VCaP (cell line): ENCODE data around the gene MEIOB.
"Not testable (repeated sequence)": the region's sequence is repeated elsewhere in the genome, so short reads cannot be mapped to it uniquely, and the experiment has no call there.

Experiments used
- H3K27ac ChIP-seq: fragments of 450-650 bp; 2 replicates; pipeline ENCODE4 v1.5.1; 2017
- CTCF ChIP-seq: fragments of 450-650 bp; conservative IDR thresholded peaks from 2 replicates; pipeline ENCODE4 v1.5.1; 2017; ENCODE audit warnings: mild to moderate bottlenecking, moderate library complexity

MEIOB gene

DNA sequence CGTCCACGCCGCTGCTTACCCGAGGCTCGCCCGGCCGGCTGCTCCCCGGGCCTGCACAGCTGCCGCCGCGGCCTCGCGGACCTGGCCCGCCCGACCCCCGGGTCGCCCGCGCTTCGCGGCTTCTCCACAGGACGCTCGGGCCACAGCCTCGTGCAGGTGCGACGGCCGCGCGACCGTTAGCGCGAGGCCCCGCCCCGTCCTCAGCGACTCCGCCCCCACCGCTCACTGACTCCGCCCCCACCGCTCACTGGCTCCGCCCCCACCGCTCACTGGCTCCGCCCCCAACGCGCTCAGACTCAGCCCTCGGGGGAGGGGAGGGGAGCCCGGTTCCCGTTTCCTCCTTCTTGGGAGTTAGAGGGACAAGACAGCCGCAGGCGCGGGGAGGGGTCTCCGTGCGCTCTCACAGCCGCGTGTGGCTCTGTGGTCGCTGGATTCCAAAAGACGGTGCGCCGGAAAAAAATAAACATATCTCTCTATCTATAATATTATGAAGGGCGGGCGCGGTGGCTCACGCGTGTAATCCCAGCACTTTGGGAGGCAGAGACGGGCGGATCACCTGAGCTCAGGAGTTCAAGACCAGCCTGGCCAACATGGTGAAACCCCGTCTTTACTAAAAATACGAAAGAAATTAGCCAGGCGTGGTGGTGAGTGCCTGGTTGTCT, at the start of gene MEIOB:
Gene MEIOB, minus strand, starts transcription at position 191 of the 662 bp plus-strand sequence. CDS start 3,989 bp downstream, outside the sequence.
- H3K27ac ChIP-seq = no peak within 1 kb of the TSS
- TF ChIP-seq CTCF = no peak

- no peak overlapping the region for H3K27ac ChIP-seq
Measured at GRCh38 chr16:1920727-1921171, 48.8 kb upstream of the MEIOB start.

DNA sequence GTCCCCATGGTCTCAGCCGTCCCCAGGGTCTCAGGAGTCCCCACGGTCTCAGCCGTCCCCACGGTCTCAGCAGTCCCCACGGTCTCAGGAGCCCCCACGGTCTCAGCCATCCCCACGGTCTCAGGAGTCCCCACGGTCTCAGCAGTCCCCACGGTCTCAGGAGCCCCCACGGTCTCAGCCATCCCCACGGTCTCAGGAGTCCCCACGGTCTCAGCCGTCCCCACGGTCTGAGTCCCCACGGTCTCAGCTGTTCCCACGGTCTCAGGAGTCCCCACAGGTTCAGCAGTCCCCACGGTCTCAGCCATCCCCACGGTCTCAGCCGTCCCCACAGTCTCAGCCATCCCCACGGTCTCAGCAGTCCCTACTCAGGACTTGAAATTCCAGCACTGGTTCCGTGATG, 48.2 kb upstream of the MEIOB start:
- not testable (repeated sequence) for H3K27ac ChIP-seq

More at GRCh38 chr16:1920727-1921171, 48.8 kb upstream of the MEIOB start:
- no peak for TF ChIP-seq CTCF

DNA sequence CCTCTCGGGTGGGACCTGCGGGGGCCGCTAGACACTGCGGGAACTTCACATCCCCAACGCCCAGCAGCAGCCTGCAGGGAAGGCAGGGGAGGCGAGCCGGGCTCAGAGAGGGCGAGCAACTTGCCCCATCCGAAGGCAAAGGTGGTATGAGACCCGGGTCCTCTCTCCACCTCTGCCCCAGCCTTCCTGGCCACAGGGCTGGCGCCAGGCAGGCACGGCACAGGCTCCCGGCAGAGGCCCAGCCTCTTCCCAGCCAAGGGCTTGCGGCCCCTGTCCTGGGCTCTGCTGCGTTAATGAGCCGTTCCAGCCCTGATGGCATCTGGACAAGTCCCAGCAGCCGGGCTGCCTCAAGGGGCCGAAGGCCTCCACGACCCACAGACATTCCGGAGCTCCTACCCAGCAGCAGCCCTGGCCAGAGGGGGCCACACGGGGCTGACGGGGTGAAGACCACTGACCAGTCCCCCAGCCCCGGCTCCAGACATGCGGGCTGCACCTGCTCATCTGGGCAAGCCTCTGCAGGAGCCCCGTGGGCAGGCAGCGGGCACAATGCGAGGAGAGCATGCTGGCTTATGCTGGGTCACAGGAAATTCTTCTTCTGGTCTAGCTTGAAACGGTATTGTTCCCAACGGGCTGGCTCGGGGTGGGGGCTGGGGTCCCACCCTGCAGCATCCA, 47.5 kb upstream of the MEIOB start:
- no peak overlapping the region for H3K27ac ChIP-seq
- TF ChIP-seq CTCF = no peak

GRCh38 chr16:1918351-1919326, 46.7 kb upstream of the MEIOB start, which contains the start of gene HS3ST6:
Gene HS3ST6, minus strand, starts transcription at chr16:1918415. Its CDS starts 92 bp downstream, at chr16:1918323.
- H3K27ac ChIP-seq = no peak within 1 kb of the TSS
- TF ChIP-seq CTCF = no peak

DNA sequence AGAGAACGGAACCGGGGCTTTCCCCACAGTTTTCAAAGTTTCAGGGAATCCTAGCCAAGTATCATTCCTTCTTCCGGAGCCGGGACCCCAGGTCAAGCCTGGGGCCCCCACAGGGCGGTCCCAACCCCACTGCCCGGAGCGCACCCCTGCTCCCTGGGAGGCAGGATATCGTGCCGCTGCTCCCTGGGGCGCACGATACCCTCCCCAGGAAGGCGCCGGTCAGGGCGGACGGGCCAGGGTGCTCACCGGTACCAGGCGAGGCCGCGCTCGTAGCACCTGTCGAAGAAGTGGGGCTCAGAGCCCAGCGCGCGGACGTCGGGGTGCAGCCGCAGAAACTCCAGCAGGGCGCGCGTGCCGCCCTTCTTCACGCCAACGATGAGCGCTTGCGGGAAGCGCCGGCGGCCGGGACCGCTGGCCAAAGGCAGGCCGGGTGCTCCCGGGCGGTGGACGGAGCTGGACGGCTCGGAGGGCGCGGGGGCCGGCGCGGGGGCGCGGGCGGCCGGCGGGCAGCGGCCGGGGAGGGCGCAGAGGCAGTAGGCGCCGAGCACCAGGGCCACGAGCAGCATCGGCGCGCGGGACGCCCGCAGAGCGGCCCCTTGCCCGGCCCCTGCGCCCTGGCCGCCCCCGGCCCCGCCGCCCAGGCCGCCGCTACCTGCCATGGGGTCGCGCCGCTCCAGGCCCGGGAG, 45.8 kb upstream of the MEIOB start:
- TF ChIP-seq CTCF = no peak
- no peak overlapping the region for H3K27ac ChIP-seq

GRCh38 chr16:1917056-1917664, 45.2 kb upstream of the MEIOB start:
- TF ChIP-seq CTCF = no peak
- H3K27ac ChIP-seq = no peak overlapping the region
